GM12891 (cell line): ENCODE results near the gene TRIM37.

Experiments
- PAX5 ChIP-seq: IDR thresholded peaks from 2 replicates; pipeline ENCODE4 v1.6.1; 2011; ENCODE audit warnings: low read length, moderate library complexity, mild to moderate bottlenecking; ENCODE audit not compliant: insufficient read depth, severe bottlenecking
- POLR2A ChIP-seq: IDR thresholded peaks from 2 replicates; pipeline ENCODE4 v1.6.1; 2011; ENCODE audit warnings: low read depth, low read length, control low read depth
- POLR2AphosphoS5 ChIP-seq: IDR thresholded peaks from 2 replicates; pipeline ENCODE4 v1.6.1; 2011; ENCODE audit warnings: low read depth, low read length, control low read depth
- POU2F2 ChIP-seq: IDR thresholded peaks from 2 replicates; pipeline ENCODE4 v1.6.1; 2011; ENCODE audit warnings: low read depth, mild to moderate bottlenecking, control low read depth, low read length, moderate library complexity
- SPI1 ChIP-seq: IDR thresholded peaks from 2 replicates; pipeline ENCODE4 v1.6.1; 2011; ENCODE audit warnings: low read depth, low read length, control low read depth
- TAF1 ChIP-seq: IDR thresholded peaks from 2 replicates; pipeline ENCODE4 v1.6.1; 2011; ENCODE audit warnings: low read depth, low read length, control low read depth

DNA sequence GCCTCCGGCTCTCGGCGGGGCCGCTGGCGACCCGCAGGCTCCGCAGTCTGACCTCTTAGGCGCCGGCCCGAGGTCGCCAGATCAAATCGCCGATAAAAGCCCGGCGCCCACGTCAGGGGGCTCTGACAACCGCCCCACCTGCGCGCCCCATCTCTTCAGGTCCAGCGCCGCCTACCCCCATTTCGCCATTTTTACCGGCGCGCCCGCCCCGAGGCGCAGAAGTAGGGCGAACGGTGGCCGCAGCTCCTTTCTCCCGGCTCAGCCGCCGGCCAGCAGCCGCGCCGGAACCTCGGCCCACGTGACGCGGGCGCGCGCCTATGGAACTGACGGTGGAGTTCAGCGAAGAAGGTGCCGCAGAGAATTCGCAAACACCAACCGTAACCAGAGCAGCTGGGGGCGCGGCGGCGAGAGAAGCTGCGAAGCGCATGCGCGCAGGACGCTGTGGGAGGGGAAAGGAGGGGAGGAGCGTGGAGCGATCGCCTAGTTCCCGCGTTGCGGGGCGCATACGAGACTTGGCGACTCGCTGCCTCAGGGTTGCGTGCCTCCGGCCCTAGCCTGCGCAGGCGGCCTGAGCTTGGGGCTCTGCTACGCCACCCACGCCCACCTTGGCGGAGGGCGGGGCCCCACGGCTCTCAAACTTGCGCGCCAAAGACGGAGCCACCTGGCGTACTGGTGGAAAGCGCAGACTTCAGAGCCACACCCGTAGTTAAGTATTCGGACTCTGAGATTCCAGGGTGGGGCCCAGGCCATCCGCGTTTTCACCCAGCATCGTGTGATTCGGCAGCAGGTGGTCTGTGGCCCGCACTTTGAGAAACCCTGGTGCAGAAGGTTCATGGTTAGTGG lies at the start of gene TRIM37:
- TF ChIP-seq POLR2AphosphoS5 (peak; percentile 53), POLR2A (peak; percentile 66; the same call in 1 of the 2 replicates), SPI1 (no peak), TAF1 (peak; percentile 55; the same call in 1 of the 2 replicates), PAX5 (peak; percentile 1), POU2F2 (peak; percentile 55; the same call in 1 of the 2 replicates)
